Measurements from ENCODE around the gene FRRS1L.

The FRRS1L gene

DNA sequence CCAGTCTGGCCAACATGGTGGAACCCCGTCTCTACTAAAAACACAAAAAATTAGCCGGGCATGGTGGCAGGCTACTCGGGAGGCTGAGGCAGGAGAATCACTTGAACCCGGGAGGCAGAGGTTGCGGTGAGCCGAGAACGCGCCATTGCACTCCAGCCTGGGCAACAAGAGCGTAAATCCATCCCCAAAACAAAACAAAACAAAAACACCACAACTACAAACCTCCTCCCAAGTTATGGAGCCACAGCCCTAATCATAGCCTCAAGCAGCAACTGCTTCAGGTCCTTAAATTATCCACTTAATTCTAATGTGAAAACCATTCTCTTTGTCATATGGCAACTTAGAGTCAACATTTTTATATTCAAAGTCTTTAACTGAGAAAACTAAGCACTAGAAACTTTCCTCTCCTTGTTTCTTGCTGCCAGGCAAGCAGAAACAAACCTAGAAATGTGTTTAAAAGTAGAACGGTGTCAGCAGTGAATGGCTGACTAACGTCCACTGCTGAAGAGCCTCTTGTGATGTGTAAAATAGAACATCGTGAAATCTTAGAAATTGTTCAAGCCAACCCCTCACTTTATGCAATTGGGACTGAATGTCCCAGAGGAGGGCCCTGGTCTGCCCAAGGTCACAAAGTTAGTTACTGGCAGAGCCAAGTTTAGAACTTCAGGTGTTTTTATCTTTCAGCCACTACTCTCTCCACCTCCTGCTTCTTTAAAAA lies 53.0 kb downstream of the FRRS1L start:
- no peak for ATAC-seq
- TF ChIP-seq ZFP30 (CRISPR knock-in tag; IDR thresholded peaks at IDR 0.05) (no peak), GLIS3 (CRISPR knock-in tag; IDR thresholded peaks at IDR 0.05) (no peak), ZNF565 (CRISPR knock-in tag; conservative IDR thresholded peaks at IDR 0.05; ENCODE audit: low read depth) (no peak), ISL1 (CRISPR knock-in tag; IDR thresholded peaks at IDR 0.05) (no peak), ZNF8 (CRISPR knock-in tag; IDR thresholded peaks at IDR 0.05) (no peak), RARB (CRISPR knock-in tag; IDR thresholded peaks at IDR 0.05) (no peak), TOX (CRISPR knock-in tag; IDR thresholded peaks at IDR 0.05; ENCODE audit: borderline replicate concordance) (no peak), CSDC2 (CRISPR knock-in tag; IDR thresholded peaks at IDR 0.05) (no peak), ZC3H10 (CRISPR knock-in tag; IDR thresholded peaks at IDR 0.05) (no peak), ZNF70 (CRISPR knock-in tag; IDR thresholded peaks at IDR 0.05) (no peak), TCF4 (CRISPR knock-in tag; IDR thresholded peaks at IDR 0.05; ENCODE audit: borderline replicate concordance) (no peak)
- TF ChIP-seq, protein P1, sequence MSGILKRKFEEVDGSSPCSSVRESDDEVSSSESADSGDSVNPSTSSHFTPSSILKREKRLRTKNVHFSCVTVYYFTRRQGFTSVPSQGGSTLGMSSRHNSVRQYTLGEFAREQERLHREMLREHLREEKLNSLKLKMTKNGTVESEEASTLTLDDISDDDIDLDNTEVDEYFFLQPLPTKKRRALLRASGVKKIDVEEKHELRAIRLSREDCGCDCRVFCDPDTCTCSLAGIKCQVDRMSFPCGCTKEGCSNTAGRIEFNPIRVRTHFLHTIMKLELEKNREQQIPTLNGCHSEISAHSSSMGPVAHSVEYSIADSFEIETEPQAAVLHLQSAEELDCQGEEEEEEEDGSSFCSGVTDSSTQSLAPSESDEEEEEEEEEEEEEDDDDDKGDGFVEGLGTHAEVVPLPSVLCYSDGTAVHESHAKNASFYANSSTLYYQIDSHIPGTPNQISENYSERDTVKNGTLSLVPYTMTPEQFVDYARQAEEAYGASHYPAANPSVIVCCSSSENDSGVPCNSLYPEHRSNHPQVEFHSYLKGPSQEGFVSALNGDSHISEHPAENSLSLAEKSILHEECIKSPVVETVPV (CRISPR knock-in tag; IDR thresholded peaks at IDR 0.05) = no peak
- TF ChIP-seq, protein P2, sequence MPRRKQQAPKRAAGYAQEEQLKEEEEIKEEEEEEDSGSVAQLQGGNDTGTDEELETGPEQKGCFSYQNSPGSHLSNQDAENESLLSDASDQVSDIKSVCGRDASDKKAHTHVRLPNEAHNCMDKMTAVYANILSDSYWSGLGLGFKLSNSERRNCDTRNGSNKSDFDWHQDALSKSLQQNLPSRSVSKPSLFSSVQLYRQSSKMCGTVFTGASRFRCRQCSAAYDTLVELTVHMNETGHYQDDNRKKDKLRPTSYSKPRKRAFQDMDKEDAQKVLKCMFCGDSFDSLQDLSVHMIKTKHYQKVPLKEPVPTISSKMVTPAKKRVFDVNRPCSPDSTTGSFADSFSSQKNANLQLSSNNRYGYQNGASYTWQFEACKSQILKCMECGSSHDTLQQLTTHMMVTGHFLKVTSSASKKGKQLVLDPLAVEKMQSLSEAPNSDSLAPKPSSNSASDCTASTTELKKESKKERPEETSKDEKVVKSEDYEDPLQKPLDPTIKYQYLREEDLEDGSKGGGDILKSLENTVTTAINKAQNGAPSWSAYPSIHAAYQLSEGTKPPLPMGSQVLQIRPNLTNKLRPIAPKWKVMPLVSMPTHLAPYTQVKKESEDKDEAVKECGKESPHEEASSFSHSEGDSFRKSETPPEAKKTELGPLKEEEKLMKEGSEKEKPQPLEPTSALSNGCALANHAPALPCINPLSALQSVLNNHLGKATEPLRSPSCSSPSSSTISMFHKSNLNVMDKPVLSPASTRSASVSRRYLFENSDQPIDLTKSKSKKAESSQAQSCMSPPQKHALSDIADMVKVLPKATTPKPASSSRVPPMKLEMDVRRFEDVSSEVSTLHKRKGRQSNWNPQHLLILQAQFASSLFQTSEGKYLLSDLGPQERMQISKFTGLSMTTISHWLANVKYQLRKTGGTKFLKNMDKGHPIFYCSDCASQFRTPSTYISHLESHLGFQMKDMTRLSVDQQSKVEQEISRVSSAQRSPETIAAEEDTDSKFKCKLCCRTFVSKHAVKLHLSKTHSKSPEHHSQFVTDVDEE (CRISPR knock-in tag; IDR thresholded peaks at IDR 0.05) = no peak
- TF ChIP-seq, protein P3, sequence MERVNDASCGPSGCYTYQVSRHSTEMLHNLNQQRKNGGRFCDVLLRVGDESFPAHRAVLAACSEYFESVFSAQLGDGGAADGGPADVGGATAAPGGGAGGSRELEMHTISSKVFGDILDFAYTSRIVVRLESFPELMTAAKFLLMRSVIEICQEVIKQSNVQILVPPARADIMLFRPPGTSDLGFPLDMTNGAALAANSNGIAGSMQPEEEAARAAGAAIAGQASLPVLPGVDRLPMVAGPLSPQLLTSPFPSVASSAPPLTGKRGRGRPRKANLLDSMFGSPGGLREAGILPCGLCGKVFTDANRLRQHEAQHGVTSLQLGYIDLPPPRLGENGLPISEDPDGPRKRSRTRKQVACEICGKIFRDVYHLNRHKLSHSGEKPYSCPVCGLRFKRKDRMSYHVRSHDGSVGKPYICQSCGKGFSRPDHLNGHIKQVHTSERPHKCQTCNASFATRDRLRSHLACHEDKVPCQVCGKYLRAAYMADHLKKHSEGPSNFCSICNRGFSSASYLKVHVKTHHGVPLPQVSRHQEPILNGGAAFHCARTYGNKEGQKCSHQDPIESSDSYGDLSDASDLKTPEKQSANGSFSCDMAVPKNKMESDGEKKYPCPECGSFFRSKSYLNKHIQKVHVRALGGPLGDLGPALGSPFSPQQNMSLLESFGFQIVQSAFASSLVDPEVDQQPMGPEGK (CRISPR knock-in tag; IDR thresholded peaks at IDR 0.05; ENCODE audit: borderline replicate concordance) = no peak

DNA sequence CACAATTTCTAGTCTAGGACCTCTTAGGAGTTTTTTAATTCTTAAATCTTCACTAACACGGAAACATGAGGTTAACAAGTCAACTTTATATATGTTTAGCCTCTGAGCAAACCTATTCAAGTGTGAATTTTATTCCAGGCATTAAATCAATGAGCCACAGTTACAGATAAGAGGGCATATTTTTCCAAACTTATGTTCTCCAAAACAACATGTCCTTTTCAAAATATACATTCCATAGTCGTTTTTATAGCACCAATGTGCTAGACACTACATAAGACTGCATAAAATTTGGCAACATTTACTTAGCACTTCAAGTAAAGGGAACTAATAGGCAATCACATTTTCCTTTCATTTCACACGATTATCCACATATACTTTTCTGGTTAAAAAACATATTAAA lies 53.8 kb downstream of the FRRS1L start:
- TF ChIP-seq ZFP3 (CRISPR knock-in tag; IDR thresholded peaks at IDR 0.05) (no peak), RARB (CRISPR knock-in tag; IDR thresholded peaks at IDR 0.05) (no peak), PPARA (CRISPR knock-in tag; IDR thresholded peaks at IDR 0.05; ENCODE audit: borderline replicate concordance) (no peak), GLIS3 (CRISPR knock-in tag; IDR thresholded peaks at IDR 0.05) (no peak), TOX (CRISPR knock-in tag; IDR thresholded peaks at IDR 0.05; ENCODE audit: borderline replicate concordance) (no peak), ISL1 (CRISPR knock-in tag; IDR thresholded peaks at IDR 0.05) (no peak), BACH2 (CRISPR knock-in tag; IDR thresholded peaks at IDR 0.05; ENCODE audit: borderline replicate concordance) (no peak)
- TF ChIP-seq, protein P3 (CRISPR knock-in tag; IDR thresholded peaks at IDR 0.05; ENCODE audit: borderline replicate concordance) = no peak
- TF ChIP-seq, protein P2 (CRISPR knock-in tag; IDR thresholded peaks at IDR 0.05) = no peak
- TF ChIP-seq, protein P4, sequence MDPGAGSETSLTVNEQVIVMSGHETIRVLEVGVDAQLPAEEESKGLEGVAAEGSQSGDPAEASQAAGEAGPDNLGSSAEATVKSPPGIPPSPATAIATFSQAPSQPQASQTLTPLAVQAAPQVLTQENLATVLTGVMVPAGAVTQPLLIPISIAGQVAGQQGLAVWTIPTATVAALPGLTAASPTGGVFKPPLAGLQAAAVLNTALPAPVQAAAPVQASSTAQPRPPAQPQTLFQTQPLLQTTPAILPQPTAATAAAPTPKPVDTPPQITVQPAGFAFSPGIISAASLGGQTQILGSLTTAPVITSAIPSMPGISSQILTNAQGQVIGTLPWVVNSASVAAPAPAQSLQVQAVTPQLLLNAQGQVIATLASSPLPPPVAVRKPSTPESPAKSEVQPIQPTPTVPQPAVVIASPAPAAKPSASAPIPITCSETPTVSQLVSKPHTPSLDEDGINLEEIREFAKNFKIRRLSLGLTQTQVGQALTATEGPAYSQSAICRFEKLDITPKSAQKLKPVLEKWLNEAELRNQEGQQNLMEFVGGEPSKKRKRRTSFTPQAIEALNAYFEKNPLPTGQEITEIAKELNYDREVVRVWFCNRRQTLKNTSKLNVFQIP (CRISPR knock-in tag; IDR thresholded peaks at IDR 0.05; ENCODE audit: borderline replicate concordance, low read depth) = no peak
- ATAC-seq = no peak

Data from SK-N-SH treated with all-trans-retinoic acid at 6 μM for 48 hours (cell line).